Liver (tissue), 3 donors: Measurements from ENCODE around the gene CMIP.

Source experiments
- EGR1 ChIP-seq, 2 donors: IDR thresholded peaks; 2 replicates each; pipeline ENCODE4 v1.6.1; 2016 to 2018; ENCODE audit warnings: antibody characterized with exemption in 2 of 2, low read depth in 2 of 2
- YY1 ChIP-seq: IDR thresholded peaks from 2 replicates; pipeline ENCODE4 v1.6.1; 2016; ENCODE audit warnings: antibody characterized with exemption, mild to moderate bottlenecking
- TF ChIP-seq, protein P1 (sequence below): fragments of 150-350 bp; IDR thresholded peaks from 2 replicates; pipeline ENCODE4 v1.5.1; 2017; ENCODE audit warnings: improper control_type of control experiment, low read depth, low read length; ENCODE audit not compliant: missing input control
- TF ChIP-seq, protein P2 (sequence below): IDR thresholded peaks from 2 replicates; pipeline ENCODE4 v1.6.1; 2016; ENCODE audit warnings: antibody characterized with exemption, mild to moderate bottlenecking
- donor health status: healthy.
- donor health status: healthy.

DNA sequence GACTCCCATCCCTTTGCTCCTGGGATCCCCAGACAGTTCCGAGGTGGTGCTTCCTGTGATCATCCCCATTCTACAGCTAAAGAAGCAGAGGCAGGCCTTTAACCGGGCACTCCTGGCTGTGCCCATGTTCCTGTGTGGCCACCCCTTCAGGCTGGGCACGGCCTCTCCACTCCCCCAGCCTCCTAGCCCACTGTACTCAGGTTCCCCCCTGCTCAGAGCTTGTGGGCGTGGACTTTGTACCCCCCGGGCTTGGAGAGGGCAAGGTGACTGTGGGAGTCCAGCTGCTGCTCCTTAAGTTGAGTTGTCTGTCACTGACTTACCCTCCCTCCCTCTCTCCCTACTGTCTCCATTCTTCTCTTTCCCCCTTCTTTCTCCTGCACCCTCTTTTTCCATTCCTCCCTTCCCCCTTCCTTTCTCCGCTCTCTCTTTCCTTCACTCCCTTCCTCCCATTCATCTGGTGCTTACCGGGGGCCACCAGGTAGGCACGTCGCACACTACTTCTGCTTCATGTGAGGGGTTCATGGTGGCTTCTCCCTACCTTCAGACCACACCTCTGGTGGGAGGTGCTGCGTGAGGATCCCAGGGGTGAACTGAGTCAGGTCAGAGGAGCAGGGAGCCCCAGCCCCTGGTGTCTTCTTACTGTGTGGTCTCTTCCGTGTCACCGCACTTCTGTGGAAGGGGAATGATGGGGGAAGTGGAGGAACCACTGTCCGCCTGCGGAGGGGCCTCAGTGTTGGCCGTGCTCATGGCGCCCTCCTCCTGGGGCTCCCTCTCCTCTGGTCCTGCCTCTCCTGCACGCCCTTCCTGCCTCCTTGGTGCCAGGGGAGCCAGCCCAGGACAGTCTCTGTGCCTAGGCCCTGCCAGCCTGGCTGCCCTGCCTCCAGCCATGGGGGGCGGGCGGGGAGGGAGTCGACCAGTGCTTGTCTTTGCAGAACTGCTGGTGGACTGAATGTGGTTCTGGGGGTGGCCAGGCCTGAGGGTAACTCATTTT lies 29.7 kb downstream of the CMIP start:
- TF ChIP-seq, protein P1, sequence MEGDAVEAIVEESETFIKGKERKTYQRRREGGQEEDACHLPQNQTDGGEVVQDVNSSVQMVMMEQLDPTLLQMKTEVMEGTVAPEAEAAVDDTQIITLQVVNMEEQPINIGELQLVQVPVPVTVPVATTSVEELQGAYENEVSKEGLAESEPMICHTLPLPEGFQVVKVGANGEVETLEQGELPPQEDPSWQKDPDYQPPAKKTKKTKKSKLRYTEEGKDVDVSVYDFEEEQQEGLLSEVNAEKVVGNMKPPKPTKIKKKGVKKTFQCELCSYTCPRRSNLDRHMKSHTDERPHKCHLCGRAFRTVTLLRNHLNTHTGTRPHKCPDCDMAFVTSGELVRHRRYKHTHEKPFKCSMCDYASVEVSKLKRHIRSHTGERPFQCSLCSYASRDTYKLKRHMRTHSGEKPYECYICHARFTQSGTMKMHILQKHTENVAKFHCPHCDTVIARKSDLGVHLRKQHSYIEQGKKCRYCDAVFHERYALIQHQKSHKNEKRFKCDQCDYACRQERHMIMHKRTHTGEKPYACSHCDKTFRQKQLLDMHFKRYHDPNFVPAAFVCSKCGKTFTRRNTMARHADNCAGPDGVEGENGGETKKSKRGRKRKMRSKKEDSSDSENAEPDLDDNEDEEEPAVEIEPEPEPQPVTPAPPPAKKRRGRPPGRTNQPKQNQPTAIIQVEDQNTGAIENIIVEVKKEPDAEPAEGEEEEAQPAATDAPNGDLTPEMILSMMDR, result no peak
- TF ChIP-seq, protein P2, sequence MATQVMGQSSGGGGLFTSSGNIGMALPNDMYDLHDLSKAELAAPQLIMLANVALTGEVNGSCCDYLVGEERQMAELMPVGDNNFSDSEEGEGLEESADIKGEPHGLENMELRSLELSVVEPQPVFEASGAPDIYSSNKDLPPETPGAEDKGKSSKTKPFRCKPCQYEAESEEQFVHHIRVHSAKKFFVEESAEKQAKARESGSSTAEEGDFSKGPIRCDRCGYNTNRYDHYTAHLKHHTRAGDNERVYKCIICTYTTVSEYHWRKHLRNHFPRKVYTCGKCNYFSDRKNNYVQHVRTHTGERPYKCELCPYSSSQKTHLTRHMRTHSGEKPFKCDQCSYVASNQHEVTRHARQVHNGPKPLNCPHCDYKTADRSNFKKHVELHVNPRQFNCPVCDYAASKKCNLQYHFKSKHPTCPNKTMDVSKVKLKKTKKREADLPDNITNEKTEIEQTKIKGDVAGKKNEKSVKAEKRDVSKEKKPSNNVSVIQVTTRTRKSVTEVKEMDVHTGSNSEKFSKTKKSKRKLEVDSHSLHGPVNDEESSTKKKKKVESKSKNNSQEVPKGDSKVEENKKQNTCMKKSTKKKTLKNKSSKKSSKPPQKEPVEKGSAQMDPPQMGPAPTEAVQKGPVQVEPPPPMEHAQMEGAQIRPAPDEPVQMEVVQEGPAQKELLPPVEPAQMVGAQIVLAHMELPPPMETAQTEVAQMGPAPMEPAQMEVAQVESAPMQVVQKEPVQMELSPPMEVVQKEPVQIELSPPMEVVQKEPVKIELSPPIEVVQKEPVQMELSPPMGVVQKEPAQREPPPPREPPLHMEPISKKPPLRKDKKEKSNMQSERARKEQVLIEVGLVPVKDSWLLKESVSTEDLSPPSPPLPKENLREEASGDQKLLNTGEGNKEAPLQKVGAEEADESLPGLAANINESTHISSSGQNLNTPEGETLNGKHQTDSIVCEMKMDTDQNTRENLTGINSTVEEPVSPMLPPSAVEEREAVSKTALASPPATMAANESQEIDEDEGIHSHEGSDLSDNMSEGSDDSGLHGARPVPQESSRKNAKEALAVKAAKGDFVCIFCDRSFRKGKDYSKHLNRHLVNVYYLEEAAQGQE, result no peak
- TF ChIP-seq EGR1 (IDR thresholded peaks at IDR 0.05; ENCODE audit: low read depth in 2 of 2), result no peak
- no peak for TF ChIP-seq YY1
